NCI-H1048 (cell line): Measurements from ENCODE around the gene KIF21A.

ENCODE experiments used
- DNase-seq: peaks from one replicate; lab custom pipeline; 2025; lab: John Stamatoyannopoulos, UW

Gene KIF21A

DNA sequence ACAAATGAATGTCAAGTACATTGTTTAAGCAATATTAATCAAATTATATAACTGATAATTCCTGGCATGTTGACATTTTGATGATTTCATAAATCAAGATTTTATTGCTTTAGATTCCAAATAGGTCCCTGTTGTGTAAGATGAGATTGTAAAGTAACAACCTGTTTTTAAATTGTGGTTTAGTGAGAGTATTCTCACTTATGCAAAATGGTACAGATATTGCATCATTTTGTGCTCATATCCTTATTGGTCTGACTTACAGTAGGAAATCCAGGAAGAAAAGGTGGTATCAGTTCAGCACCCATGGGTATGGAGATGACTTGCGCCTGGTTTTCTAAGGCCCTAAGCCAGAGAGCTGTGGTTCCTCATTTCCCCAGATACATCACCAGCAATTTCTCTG is 165.5 kb downstream of the KIF21A start:
- DNase-seq: no peak

DNA sequence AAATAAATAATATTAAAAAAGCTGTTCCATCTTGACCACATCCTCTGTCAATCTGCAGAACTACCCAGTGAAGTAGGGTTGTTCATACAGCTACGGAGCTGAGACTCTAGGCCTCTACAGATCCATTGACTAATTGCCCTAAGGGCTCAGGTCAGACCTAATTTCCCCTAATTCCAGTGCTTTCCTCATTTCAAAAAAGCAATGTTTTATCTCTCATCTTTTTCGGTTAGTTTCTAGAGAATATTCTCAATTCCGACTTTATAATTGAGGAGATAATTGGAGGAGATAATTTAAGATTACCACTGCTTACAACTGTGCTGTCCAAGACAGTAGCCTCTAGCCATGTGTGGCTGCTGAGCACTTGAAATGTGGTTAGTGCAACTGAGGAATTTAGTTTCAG is 167.1 kb downstream of the KIF21A start:
- DNase-seq: no peak

GRCh38 chr12:39272871-39273655 is 169.9 kb downstream of the KIF21A start:
- DNase-seq: no peak

DNA sequence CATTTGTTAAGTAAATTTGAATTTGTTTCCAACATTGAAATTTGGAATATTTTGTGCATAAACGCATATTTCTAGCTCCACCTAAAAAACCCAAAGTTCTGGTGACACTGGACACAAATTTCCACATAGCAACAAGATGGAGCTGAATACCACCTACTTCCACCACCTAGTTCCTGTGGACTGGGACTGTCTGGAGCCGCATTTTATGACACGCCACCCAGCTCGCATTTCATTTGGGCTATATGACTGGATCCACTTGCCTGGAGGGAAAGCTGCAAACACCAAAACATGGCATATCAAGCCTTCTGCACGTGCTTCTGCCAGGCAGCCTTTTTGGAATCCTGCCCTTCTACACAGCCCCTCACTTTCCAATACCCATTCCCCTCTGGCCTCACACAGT is 173.4 kb downstream of the KIF21A start:
- no peak for DNase-seq

GRCh38 chr12:39267886-39268285 is 175.0 kb downstream of the KIF21A start:
- DNase-seq: no peak

DNA sequence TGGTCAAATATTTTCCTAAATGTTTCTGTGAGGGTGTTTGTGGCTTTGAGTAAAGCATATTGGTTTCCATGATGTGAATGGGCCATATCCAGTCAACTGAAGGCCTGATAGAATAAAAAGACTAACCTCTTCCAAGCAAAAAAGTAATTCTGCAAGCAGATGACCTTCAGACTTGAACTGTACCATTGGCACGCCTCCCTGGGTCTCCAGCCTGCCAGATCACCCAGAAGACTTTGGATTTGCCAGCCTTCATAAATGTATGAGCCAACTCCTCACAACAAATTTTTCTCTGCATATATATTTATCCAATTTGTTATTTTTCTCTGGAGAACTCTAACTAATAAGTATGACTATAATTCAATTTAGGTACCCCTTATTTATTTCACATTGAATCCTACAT is 190.3 kb downstream of the KIF21A start:
- DNase-seq: no peak
